ENCODE results near the gene CAPN5. TPM values are rescaled to one million over a fixed set of nuclear protein-coding genes. Genes with fewer than 3 reads are reported as not detected.

The CAPN5 gene
- total RNA-seq, 1 donor from 2014 or later = 15.0 TPM

DNA sequence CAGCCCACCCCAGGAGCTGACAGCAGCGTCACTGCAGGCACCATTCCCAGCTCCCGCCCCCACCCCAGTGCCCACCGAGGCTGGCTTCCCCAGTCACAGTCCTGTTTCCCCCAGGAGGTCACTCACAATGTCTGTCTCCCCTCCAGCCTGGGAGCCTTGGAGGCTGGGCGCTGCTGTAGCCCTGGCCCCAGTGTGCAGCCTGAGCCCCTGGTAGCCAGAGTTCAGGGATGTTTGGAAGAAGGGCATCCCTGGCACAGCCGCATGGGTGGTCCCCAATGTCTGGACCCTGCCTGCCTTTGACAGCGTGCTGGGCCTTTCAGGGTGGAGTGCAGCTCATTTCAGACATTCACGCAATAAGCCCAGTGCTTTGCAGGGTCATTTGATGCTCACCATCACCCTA lies 4.3 kb downstream of the CAPN5 start:
- Histone ChIP-seq H3K27me3 (no peaks in the 10 kb centered on the region), H3K4me1 (peaks cover 60% of the 10 kb centered on the region), H3K4me3 (no peak overlapping the region), H3K36me3 (no peaks in the 10 kb centered on the region), H3K9me3 (no peaks in the 10 kb centered on the region), H3K27ac (no peak overlapping the region)
- TF ChIP-seq POLR2A (IDR thresholded peaks at IDR 0.05) (no peak), POLR2AphosphoS5 (IDR thresholded peaks at IDR 0.05; ENCODE audit: insufficient read depth in 1 of 2, low read depth in 1 of 2) (no peak)
- TF ChIP-seq, protein P1, sequence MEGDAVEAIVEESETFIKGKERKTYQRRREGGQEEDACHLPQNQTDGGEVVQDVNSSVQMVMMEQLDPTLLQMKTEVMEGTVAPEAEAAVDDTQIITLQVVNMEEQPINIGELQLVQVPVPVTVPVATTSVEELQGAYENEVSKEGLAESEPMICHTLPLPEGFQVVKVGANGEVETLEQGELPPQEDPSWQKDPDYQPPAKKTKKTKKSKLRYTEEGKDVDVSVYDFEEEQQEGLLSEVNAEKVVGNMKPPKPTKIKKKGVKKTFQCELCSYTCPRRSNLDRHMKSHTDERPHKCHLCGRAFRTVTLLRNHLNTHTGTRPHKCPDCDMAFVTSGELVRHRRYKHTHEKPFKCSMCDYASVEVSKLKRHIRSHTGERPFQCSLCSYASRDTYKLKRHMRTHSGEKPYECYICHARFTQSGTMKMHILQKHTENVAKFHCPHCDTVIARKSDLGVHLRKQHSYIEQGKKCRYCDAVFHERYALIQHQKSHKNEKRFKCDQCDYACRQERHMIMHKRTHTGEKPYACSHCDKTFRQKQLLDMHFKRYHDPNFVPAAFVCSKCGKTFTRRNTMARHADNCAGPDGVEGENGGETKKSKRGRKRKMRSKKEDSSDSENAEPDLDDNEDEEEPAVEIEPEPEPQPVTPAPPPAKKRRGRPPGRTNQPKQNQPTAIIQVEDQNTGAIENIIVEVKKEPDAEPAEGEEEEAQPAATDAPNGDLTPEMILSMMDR (IDR thresholded peaks at IDR 0.05) = no peak
- intact Hi-C loops (cut with DNase I) = no loop called here
- DNase-seq (ENCODE audit: extremely low spot score in 2 of 2) = no peak

DNA sequence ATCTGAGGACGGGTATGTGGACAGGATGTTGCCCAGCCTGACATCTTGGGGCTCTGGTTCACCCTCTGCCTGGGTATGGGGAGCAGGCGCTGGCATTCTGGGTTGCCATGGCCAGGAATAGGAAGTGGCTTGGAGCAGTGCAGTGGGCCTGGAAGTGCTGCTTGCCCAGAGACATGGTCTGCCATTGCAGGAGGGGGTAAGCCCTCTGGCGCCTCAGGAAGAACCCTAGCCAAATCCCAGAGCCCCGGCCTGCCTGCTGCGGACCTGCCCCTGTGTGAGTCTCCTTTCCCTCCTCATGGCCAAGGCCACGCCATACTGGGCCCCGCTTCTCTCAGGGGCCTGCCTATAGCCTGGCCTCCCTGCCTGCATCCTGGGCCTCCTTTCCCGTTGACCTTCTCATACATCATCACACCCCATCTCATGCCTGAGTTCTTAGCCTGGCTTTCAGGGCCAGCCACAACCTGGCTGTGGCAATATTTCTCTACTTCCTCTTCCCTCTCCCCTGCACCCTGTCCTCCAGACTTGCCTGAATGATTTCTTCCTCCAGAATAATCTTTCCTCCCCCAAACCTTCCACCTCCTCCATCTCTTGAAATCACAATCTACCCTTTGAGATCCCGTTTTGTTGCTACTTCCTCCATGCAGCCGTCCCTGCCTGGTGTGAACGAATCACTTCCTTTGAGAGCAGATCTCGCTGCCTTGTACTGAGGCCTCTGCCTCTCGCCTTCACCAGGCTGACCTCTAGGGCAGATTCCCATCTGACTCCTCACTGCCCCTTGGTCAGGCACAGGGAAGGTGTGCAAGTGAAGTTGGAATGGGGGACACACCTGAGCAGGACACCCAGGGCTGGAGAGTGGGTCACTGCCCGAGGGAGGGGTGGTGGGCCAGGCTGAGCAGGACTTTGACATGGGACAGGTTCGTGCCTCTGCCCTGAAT lies 5.2 kb downstream of the CAPN5 start:
- Histone ChIP-seq H3K9me3 (no peaks in the 10 kb centered on the region), H3K4me3 (no peak overlapping the region), H3K36me3 (no peaks in the 10 kb centered on the region), H3K4me1 (peaks cover 60% of the 10 kb centered on the region), H3K27me3 (no peaks in the 10 kb centered on the region), H3K27ac (peak overlapping the region; percentile 93)
- no peak for DNase-seq (ENCODE audit: extremely low spot score in 2 of 2)
- TF ChIP-seq, protein P1 (IDR thresholded peaks at IDR 0.05) = no peak
- no peak for TF ChIP-seq POLR2AphosphoS5 (IDR thresholded peaks at IDR 0.05; ENCODE audit: insufficient read depth in 1 of 2, low read depth in 1 of 2)
- TF ChIP-seq POLR2A (IDR thresholded peaks at IDR 0.05) = no peak
- intact Hi-C loops (cut with DNase I) = no loop called here

DNA sequence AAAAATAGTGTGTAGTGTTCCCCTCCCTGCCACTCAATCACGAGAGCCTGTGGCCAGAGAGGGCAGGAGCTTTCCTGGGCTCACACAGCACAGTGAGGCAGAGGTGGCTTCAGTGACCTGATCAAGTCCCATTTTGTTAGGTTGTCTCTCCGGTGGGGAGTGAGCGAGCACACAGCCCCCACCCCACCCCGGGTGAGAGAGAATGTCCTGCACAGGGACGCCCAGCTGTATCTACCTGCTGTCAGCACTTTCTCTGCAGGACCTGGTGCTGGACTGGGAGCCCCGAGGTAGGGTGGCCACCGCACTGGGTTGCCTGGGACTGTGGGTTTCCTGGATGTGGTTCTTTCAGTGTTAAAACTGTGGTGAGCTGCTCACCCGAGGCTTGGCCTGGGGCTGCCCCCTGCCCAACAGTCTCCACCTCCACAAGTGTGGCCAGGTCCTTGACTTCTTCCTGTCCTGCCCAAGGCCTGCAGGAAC lies 6.1 kb downstream of the CAPN5 start:
- Histone ChIP-seq H3K27ac (peak overlapping the region; percentile 93), H3K4me1 (peaks cover 51% of the 10 kb centered on the region), H3K27me3 (no peaks in the 10 kb centered on the region), H3K4me3 (no peak overlapping the region), H3K9me3 (no peaks in the 10 kb centered on the region), H3K36me3 (no peaks in the 10 kb centered on the region)
- TF ChIP-seq POLR2A (IDR thresholded peaks at IDR 0.05) (no peak), POLR2AphosphoS5 (IDR thresholded peaks at IDR 0.05; ENCODE audit: insufficient read depth in 1 of 2, low read depth in 1 of 2) (no peak)
- TF ChIP-seq, protein P1 (IDR thresholded peaks at IDR 0.05) = no peak
- intact Hi-C loops (cut with DNase I) = no loop called here
- no peak for DNase-seq (ENCODE audit: extremely low spot score in 2 of 2)

DNA sequence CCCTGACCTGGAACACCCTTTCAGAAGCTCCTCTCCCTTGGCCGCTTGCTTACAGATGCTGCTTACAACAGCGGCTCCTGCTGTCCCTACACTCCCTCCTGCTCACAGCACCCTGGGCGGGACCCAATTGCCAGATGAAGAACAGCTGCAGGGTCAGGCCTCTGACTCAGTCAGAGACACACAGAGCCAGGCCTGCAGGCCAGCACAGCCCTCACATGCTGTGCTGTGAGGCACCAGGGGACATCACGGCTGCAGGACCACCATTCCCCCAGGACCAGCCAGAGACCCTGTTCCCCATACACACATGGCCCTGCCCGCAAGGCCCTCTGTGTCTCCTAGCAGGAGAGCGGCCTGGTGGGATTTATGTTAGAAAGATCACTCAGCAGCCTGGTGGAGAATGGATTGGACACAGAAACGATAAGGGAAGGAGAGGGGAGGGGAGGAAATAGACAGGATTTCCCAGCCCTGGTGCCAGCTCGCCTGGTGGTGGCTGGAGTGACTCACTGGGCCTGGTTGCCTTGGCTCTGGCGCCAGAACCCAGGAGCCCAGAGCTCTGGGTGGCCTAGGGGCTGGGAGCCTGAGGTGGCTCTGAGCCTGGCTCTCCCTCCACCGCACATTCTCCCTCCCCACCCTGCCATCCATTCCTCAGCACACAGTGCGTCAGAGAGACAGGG lies 6.7 kb downstream of the CAPN5 start:
- H3K4me1 ChIP-seq = peaks cover 45% of the 10 kb centered on the region
- intact Hi-C loops (cut with DNase I) = no loop called here
- TF ChIP-seq POLR2A (IDR thresholded peaks at IDR 0.05) (no peak), POLR2AphosphoS5 (IDR thresholded peaks at IDR 0.05; ENCODE audit: insufficient read depth in 1 of 2, low read depth in 1 of 2) (peak; percentile 87 to 91)
- TF ChIP-seq, protein P1 (IDR thresholded peaks at IDR 0.05) = peak; percentile 35 to 43 (median 39)

More for the DNA sequence above, 6.7 kb downstream of the CAPN5 start:
- no peaks in the 10 kb centered on the region for H3K27me3 ChIP-seq
- peak overlapping the region; percentile 93 for H3K27ac ChIP-seq
- no peak overlapping the region for H3K4me3 ChIP-seq
- no peaks in the 10 kb centered on the region for H3K9me3 ChIP-seq
- peak in 1 of 2 donors; percentile 97 for DNase-seq (ENCODE audit: extremely low spot score in 2 of 2)
- no peaks in the 10 kb centered on the region for H3K36me3 ChIP-seq
